ENCODE measurements around the gene ELMO1. TPM values are rescaled to one million over a fixed set of nuclear protein-coding genes. Genes with fewer than 3 reads are reported as not detected.

The ELMO1 gene
- total RNA-seq, 1 donor from 2014 or later = 53.8 TPM

DNA sequence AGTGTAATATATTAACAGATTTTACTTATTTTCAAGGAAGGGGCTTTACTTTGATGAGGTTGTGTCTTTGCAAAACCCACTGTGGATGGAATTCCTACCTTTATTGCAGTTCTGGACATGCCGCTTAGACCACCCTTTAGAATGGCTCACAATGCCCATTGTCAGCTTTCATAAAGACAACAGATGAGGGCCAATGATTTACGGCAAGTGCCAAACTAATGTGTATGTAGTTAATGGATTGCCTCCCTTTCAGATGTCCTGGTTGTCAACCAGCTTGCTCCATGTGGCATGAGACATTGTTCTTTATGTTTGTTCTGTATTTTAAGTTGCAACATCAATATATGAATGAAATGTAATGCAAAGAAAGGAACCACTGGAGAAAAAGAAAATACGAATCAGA lies 35.0 kb upstream of the ELMO1 start:
- no peaks in the 10 kb centered on the region for H3K4me1 ChIP-seq
- DNase-seq = no peak
- no peak overlapping the region for H3K4me3 ChIP-seq
- H3K9me3 ChIP-seq = no peaks in the 10 kb centered on the region
- intact Hi-C loops (cut with DNase I) = no loop called here
- TF ChIP-seq, protein P1, sequence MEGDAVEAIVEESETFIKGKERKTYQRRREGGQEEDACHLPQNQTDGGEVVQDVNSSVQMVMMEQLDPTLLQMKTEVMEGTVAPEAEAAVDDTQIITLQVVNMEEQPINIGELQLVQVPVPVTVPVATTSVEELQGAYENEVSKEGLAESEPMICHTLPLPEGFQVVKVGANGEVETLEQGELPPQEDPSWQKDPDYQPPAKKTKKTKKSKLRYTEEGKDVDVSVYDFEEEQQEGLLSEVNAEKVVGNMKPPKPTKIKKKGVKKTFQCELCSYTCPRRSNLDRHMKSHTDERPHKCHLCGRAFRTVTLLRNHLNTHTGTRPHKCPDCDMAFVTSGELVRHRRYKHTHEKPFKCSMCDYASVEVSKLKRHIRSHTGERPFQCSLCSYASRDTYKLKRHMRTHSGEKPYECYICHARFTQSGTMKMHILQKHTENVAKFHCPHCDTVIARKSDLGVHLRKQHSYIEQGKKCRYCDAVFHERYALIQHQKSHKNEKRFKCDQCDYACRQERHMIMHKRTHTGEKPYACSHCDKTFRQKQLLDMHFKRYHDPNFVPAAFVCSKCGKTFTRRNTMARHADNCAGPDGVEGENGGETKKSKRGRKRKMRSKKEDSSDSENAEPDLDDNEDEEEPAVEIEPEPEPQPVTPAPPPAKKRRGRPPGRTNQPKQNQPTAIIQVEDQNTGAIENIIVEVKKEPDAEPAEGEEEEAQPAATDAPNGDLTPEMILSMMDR (IDR thresholded peaks at IDR 0.05) = no peak
- ATAC-seq = no peak
- no peaks in the 10 kb centered on the region for H3K27me3 ChIP-seq
- no peaks in the 10 kb centered on the region for H3K36me3 ChIP-seq
- no peak overlapping the region for H3K27ac ChIP-seq

DNA sequence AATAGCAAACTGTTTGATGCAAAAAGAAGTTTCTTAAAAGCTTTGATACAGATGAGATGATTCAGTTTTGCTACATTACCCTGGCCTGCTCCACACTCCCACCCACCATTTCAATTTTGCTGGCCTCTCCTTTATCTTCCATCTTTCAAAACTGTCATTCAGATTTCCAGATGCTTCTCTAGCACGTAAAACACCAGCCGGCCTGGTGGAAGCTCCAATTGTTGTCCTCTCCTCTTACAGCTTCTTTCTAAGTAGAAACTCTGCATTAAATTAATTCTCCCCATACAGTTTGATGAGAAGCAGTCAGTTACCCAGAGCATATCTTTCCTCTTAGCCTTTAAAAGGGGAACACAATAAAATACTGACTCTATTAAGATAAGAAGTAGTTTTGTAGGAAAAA lies 34.3 kb upstream of the ELMO1 start:
- ATAC-seq = no peak
- Histone ChIP-seq H3K27me3 (no peaks in the 10 kb centered on the region), H3K4me3 (no peak overlapping the region), H3K36me3 (no peaks in the 10 kb centered on the region), H3K27ac (no peak overlapping the region), H3K4me1 (no peaks in the 10 kb centered on the region), H3K9me3 (no peaks in the 10 kb centered on the region)
- TF ChIP-seq, protein P1 (IDR thresholded peaks at IDR 0.05) = no peak
- intact Hi-C loops (cut with DNase I) = no loop called here
- no peak for DNase-seq

DNA sequence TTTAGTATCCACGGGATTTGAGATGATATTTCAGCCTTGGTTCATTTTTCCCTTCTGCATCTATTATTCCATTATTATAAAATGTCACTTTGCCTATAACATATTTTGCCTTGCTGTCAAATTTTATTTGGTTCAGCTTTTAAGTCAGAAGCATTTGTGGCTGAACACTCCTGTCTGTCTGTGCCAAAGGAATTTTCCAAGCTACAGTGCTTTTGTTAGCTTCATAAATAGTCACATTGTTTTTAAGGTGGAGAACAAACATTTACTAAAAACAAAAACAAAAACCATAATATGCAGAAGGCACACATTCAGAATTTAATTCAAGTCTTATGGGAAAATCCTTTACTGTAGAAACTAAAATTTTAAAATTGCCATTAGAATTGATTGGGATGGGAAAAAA lies 33.8 kb upstream of the ELMO1 start:
- Histone ChIP-seq H3K4me1 (no peaks in the 10 kb centered on the region), H3K9me3 (no peaks in the 10 kb centered on the region), H3K4me3 (no peak overlapping the region), H3K27me3 (no peaks in the 10 kb centered on the region), H3K36me3 (no peaks in the 10 kb centered on the region), H3K27ac (no peak overlapping the region)
- intact Hi-C loops (cut with DNase I) = no loop called here
- ATAC-seq (no peak), DNase-seq (no peak)
- TF ChIP-seq, protein P1 (IDR thresholded peaks at IDR 0.05) = no peak

DNA sequence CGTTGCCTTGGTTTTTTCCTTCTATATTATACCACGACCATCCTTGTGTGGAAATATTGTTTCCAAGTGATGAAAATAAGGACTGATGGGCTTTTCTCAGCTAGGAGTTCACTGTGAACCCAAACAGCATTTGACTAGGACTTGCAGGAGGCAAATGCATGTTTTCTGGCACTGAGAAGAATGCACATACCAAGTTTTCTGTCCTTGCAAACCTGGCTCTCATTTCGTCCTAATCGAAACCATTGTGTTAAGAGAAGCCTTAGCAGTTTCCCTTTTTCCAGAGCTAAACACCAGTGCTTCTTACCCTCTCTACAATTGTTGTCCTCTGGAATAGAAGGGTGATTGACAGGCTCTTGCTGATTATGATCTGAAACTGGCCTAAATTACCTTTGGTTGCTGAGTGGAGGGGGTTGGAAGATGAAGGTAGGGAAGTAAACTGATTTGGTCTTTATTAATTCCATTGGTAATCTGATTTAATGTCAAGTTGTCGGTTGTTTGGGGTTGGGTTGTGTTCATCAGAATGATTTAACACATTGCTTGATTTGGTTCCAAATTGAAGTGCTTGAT lies 33.1 kb upstream of the ELMO1 start:
- H3K9me3 ChIP-seq = no peaks in the 10 kb centered on the region
- intact Hi-C loops (cut with DNase I) = no loop called here

DNA sequence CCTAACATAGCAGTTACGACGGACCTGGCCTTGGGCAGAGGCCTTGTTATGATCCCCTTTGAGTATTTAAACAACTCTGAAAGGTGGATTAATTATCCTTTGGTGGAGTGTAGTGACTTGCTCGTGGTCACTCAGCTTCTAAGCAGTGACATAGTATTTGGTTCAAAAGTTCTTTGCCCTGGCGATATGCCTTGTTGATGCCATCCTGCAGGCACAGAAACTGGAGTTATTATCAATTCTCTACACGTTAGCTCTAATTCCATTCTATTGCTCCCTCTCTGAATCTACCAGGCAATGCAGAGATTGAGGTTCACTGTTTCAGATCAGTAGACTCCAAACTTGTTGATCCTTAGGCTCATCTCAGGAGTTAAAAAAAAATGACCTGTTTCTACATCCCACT lies 32.5 kb upstream of the ELMO1 start:
- intact Hi-C loops (cut with DNase I) = no loop called here

More for the DNA sequence above, 33.1 kb upstream of the ELMO1 start:
- H3K27ac ChIP-seq = no peak overlapping the region
- DNase-seq (no peak), ATAC-seq (no peak)
- no peaks in the 10 kb centered on the region for H3K4me1 ChIP-seq
- no peaks in the 10 kb centered on the region for H3K36me3 ChIP-seq
- TF ChIP-seq, protein P1 (IDR thresholded peaks at IDR 0.05) = no peak
- H3K27me3 ChIP-seq = no peaks in the 10 kb centered on the region
- no peak overlapping the region for H3K4me3 ChIP-seq

More for the DNA sequence above, 32.5 kb upstream of the ELMO1 start:
- Histone ChIP-seq H3K4me3 (no peak overlapping the region), H3K36me3 (no peaks in the 10 kb centered on the region), H3K27ac (no peak overlapping the region), H3K9me3 (no peaks in the 10 kb centered on the region), H3K4me1 (no peaks in the 10 kb centered on the region), H3K27me3 (no peaks in the 10 kb centered on the region)
- TF ChIP-seq, protein P1 (IDR thresholded peaks at IDR 0.05) = no peak
- no peak for DNase-seq
- ATAC-seq = no peak
